HepG2 (cell line): Measurements from ENCODE around the gene ARID1A. TPM values are rescaled to one million over a fixed set of nuclear protein-coding genes. Genes with fewer than 3 reads are reported as not detected.

ENCODE experiments used
- AGO2 ChIP-seq: fragments of 200-400 bp; formaldehyde crosslinking; optimal IDR thresholded peaks from 2 replicates; pipeline ENCODE3; 2017; ENCODE audit warnings: mild to moderate bottlenecking, low read depth, low read length, moderate library complexity
- HNF1B ChIP-seq: sonication (generic); formaldehyde crosslinking; IDR thresholded peaks from 2 replicates; pipeline ENCODE4 v1.5.1; 2020; ENCODE audit warnings: mild to moderate bottlenecking, moderate library complexity, missing genetic modification reagents
- HNF4G ChIP-seq, 2 experiments: sonication (generic) in 1 of 2; formaldehyde crosslinking in 1 of 2; IDR thresholded peaks; 2 replicates each; pipeline versions ENCODE4 v1.4.0 to v1.6.1; 2011 to 2020; ENCODE audit warnings: borderline replicate concordance in 2 of 2, low read depth in 2 of 2, mild to moderate bottlenecking in 2 of 2, low read length in 1 of 2, missing genetic modification reagents in 1 of 2, moderate library complexity in 1 of 2
- MIXL1 ChIP-seq: IDR thresholded peaks from 2 replicates; pipeline ENCODE4 v1.6.1; 2016
- NCOA1 ChIP-seq: sonication (generic); formaldehyde crosslinking; IDR thresholded peaks from 2 replicates; pipeline ENCODE4 v1.9.0; 2021; ENCODE audit warnings: missing genetic modification reagents
- RXRB ChIP-seq: IDR thresholded peaks from 2 replicates; pipeline ENCODE4 v1.6.1; 2016; ENCODE audit warnings: borderline replicate concordance, missing genetic modification reagents, missing compliant biosample characterization
- SRSF9 ChIP-seq: fragments of 200-400 bp; formaldehyde crosslinking; IDR thresholded peaks from 2 replicates; pipeline ENCODE4 v1.6.1; 2018; ENCODE audit warnings: borderline replicate concordance, mild to moderate bottlenecking, low read depth, low read length; ENCODE audit not compliant: insufficient read depth, poor library complexity, severe bottlenecking
- TEAD3 ChIP-seq: optimal IDR thresholded peaks from 2 replicates; pipeline ENCODE3; 2016; ENCODE audit warnings: borderline replicate concordance
- XRCC5 ChIP-seq: fragments of 200-400 bp; formaldehyde crosslinking; optimal IDR thresholded peaks from 2 replicates; pipeline ENCODE3; 2017; ENCODE audit warnings: mild to moderate bottlenecking, low read length
- ZBTB38 ChIP-seq: sonication (generic); formaldehyde crosslinking; IDR thresholded peaks from 2 replicates; pipeline ENCODE4 v1.5.1; 2020; ENCODE audit warnings: mild to moderate bottlenecking, missing genetic modification reagents
- ZBTB8A ChIP-seq: sonication (generic); formaldehyde crosslinking; IDR thresholded peaks from 2 replicates; pipeline ENCODE4 v1.4.0; 2020; ENCODE audit warnings: mild to moderate bottlenecking, low read depth, missing genetic modification reagents, borderline replicate concordance
- ZNF609 ChIP-seq: sonication (generic); formaldehyde crosslinking; IDR thresholded peaks from 2 replicates; pipeline ENCODE4 v1.4.0; 2020; ENCODE audit warnings: mild to moderate bottlenecking, missing genetic modification reagents, borderline replicate concordance
- ZNF646 ChIP-seq: sonication (generic); formaldehyde crosslinking; IDR thresholded peaks from 2 replicates; pipeline ENCODE4 v1.9.0; 2021; ENCODE audit warnings: mild to moderate bottlenecking, missing genetic modification reagents
- polyA plus RNA-seq, 8 experiments: library from polyadenylated mRNA; depleted of rRNA in 3 of 8; stranded (reverse) in 7 of 8; unstranded in 1 of 8; fragments of >200 nt; fragmentation: Illumina TruSeq in 4 of 8; extraction: Trizol in 4 of 8; gene quantifications; 2 replicates each; pipeline versions ENCODE4 v1.2.1 to v1.2.3, GENCODE V29; 2011 to 2016; ENCODE audit warnings: low read depth in 4 of 8, missing spikeins in 1 of 8, mixed read lengths in 1 of 8; ENCODE audit not compliant: insufficient read depth in 1 of 8
- total RNA-seq, 5 experiments: library from RNA; depleted of rRNA; stranded (reverse); fragments of >200 nt; fragmentation: Illumina TruSeq; extraction: Trizol; gene quantifications; 2 replicates each; pipeline ENCODE4 v1.2.3, GENCODE V29; 2016; ENCODE audit warnings: low read depth in 1 of 5

ARID1A gene
- total and polyA plus RNA-seq, 2 of the 13 experiments (the other 11 are each of a cell fraction or from before 2014, with no cell fraction given), result 11.9 to 15.9 TPM

GRCh38 chr1:26744075-26744959, 48.5 kb downstream of the ARID1A start (continued):
- TF ChIP-seq ZNF609 (CRISPR knock-in tag) (no peak), SRSF9 (no peak), ZBTB38 (CRISPR knock-in tag) (peak; percentile 79; the same call in 1 of the 2 replicates), MIXL1 (CRISPR knock-in tag) (0 out of 2 replicates have a peak, but pooled peaks have one; percentile 15), TEAD3 (CRISPR knock-in tag) (peak; percentile 18), HNF1B (CRISPR knock-in tag) (peak; percentile 47; the same call in 1 of the 2 replicates), NCOA1 (CRISPR knock-in tag) (no peak), ZBTB8A (CRISPR knock-in tag) (no peak), XRCC5 (no peak), AGO2 (no peak), HNF4G (IDR thresholded peaks at IDR 0.05; ENCODE audit: borderline replicate concordance, low read depth, low read length) (no peak), HNF4G (CRISPR knock-in tag; IDR thresholded peaks at IDR 0.05; ENCODE audit: borderline replicate concordance, low read depth) (no peak), RXRB (CRISPR knock-in tag) (0 out of 2 replicates have a peak, but pooled peaks have one; percentile 22), ZNF646 (CRISPR knock-in tag) (no peak)
